Mesothelial cell of epicardium (in vitro differentiated cells): ENCODE data around the gene SPAG16. TPM values are rescaled to one million over a fixed set of nuclear protein-coding genes. Genes with fewer than 3 reads are reported as not detected.

Experiments used
- DNase-seq, 2 experiments: peaks; one replicate each; pipeline ENCODE4 v3.0.0; 2021; ENCODE audit warnings: low spot score in 2 of 2; ENCODE audit not compliant: unreplicated experiment in 2 of 2
- H3K27ac Mint-ChIP-seq: 2 replicates; pipeline ENCODE4 v1.8.0; 2021; ENCODE audit warnings: mixed read lengths
- H3K27me3 Mint-ChIP-seq: 2 replicates; pipeline ENCODE4 v1.8.0; 2021; ENCODE audit warnings: low read depth, mixed read lengths
- H3K36me3 Mint-ChIP-seq: 2 replicates; pipeline ENCODE4 v1.8.0; 2021; ENCODE audit warnings: mixed read lengths
- H3K4me1 Mint-ChIP-seq: 2 replicates; pipeline ENCODE4 v1.8.0; 2021; ENCODE audit warnings: mixed read lengths
- H3K4me3 Mint-ChIP-seq: 2 replicates; pipeline ENCODE4 v1.8.0; 2021; ENCODE audit warnings: mild to moderate bottlenecking, moderate library complexity, mixed read lengths
- H3K9me3 Mint-ChIP-seq: 2 replicates; pipeline ENCODE4 v1.8.0; 2021; ENCODE audit warnings: mixed read lengths
- total RNA-seq: library from RNA; stranded (reverse); gene quantifications from 3 replicates; pipeline ENCODE4 v1.2.1, GENCODE V29; 2021
- TF ChIP-seq, protein P1 (sequence below): fragments of 200-600 bp; sonication (generic); IDR thresholded peaks from one replicate; pipeline ENCODE4 v1.5.0; 2021; ENCODE audit warnings: antibody characterized with exemption; ENCODE audit not compliant: unreplicated experiment

Gene SPAG16
- total RNA-seq, 1 donor from 2014 or later: 35.1 TPM

DNA sequence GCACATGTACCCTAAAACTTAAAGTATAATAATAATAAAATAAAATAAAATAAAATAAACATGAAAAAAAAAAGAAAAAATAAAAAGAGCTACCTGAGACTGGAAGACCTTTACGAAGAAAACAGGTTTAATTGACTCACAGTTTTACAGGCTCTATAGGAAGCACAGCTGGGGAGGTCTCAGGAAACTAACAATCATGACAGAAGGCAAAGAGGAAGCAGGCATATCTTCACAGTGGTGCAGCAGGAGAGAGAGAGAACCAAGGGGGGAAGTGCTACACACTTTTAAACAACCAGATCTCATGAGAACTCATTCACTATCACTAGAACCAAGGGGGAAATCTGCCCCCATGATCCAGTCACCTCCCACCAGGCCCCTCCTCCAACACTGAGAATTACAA is 747.3 kb downstream of the SPAG16 start:
- no peaks in the 10 kb centered on the region for H3K27me3 Mint-ChIP-seq
- DNase-seq: no peak

GRCh38 chr2:214034417-214034816 is 750.2 kb downstream of the SPAG16 start:
- H3K27me3 Mint-ChIP-seq: no peaks in the 10 kb centered on the region
- H3K36me3 Mint-ChIP-seq: no peaks in the 10 kb centered on the region
- no peak for DNase-seq
- TF ChIP-seq, protein P1, sequence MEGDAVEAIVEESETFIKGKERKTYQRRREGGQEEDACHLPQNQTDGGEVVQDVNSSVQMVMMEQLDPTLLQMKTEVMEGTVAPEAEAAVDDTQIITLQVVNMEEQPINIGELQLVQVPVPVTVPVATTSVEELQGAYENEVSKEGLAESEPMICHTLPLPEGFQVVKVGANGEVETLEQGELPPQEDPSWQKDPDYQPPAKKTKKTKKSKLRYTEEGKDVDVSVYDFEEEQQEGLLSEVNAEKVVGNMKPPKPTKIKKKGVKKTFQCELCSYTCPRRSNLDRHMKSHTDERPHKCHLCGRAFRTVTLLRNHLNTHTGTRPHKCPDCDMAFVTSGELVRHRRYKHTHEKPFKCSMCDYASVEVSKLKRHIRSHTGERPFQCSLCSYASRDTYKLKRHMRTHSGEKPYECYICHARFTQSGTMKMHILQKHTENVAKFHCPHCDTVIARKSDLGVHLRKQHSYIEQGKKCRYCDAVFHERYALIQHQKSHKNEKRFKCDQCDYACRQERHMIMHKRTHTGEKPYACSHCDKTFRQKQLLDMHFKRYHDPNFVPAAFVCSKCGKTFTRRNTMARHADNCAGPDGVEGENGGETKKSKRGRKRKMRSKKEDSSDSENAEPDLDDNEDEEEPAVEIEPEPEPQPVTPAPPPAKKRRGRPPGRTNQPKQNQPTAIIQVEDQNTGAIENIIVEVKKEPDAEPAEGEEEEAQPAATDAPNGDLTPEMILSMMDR: no peak
- no peak overlapping the region for H3K4me3 Mint-ChIP-seq
- no peak overlapping the region for H3K27ac Mint-ChIP-seq
- peaks cover under 1% of the 10 kb centered on the region for H3K9me3 Mint-ChIP-seq
- H3K4me1 Mint-ChIP-seq: no peaks in the 10 kb centered on the region

More for the DNA sequence above, 747.3 kb downstream of the SPAG16 start:
- Mint-ChIP-seq H3K27ac (no peak overlapping the region), H3K4me1 (no peaks in the 10 kb centered on the region), H3K9me3 (no peaks in the 10 kb centered on the region), H3K36me3 (no peaks in the 10 kb centered on the region), H3K4me3 (no peak overlapping the region)
- TF ChIP-seq, protein P1: no peak

- Mint-ChIP-seq H3K27me3 (no peaks in the 10 kb centered on the region), H3K27ac (no peak overlapping the region), H3K4me1 (no peaks in the 10 kb centered on the region), H3K9me3 (peaks cover 9% of the 10 kb centered on the region), H3K4me3 (no peak overlapping the region), H3K36me3 (no peaks in the 10 kb centered on the region)
- TF ChIP-seq, protein P1: no peak
- DNase-seq: no peak
Measured at GRCh38 chr2:214035091-214035852, 751.0 kb downstream of the SPAG16 start.

- no peaks in the 10 kb centered on the region for H3K27me3 Mint-ChIP-seq
- H3K9me3 Mint-ChIP-seq: peaks cover 12% of the 10 kb centered on the region
- TF ChIP-seq, protein P1: no peak
- H3K4me3 Mint-ChIP-seq: no peak overlapping the region
- H3K4me1 Mint-ChIP-seq: no peaks in the 10 kb centered on the region
- no peaks in the 10 kb centered on the region for H3K36me3 Mint-ChIP-seq
- no peak for DNase-seq
- no peak overlapping the region for H3K27ac Mint-ChIP-seq
Measured at GRCh38 chr2:214035921-214036320, 751.7 kb downstream of the SPAG16 start.

DNA sequence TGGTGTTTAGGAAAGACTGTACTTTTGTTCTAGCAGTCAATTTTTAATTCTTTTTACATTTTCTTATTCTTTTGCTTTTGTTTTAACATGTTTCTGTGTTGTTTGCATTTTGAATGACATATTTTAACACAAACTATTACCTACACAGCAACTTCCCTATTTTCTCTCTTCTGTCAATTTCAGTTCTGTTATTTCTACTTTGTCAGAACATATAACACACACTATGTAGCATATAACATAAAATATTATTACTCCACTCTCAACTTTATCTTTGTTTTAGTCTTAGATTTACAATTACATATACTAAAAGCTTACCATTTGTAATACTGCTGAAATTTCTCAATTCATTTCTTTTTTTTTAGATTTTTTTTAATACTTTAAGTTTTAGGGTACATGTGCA is 753.9 kb downstream of the SPAG16 start:
- Mint-ChIP-seq H3K9me3 (peaks cover 28% of the 10 kb centered on the region), H3K27me3 (no peaks in the 10 kb centered on the region), H3K27ac (no peak overlapping the region), H3K4me1 (no peaks in the 10 kb centered on the region), H3K4me3 (no peak overlapping the region), H3K36me3 (no peaks in the 10 kb centered on the region)
- no peak for DNase-seq
- TF ChIP-seq, protein P1: no peak
